ENCODE data around the gene CISH.

The CISH gene

GRCh38 chr3:50615190-50615589, 3.6 kb upstream of the CISH start:
- Histone ChIP-seq H3K4me1 (ENCODE audit: insufficient read depth, insufficient read length) (peaks cover 14% of the 10 kb centered on the region), H3K27me3 (ENCODE audit: insufficient read depth, insufficient read length) (peaks cover 47% of the 10 kb centered on the region), H3K36me3 (ENCODE audit: insufficient read depth, insufficient read length, low read length) (peaks cover 13% of the 10 kb centered on the region), H3K9me3 (ENCODE audit: insufficient read depth, low read length) (no peaks in the 10 kb centered on the region), H3K4me3 (ENCODE audit: insufficient read length, low read depth) (no peak overlapping the region), H3K9ac (ENCODE audit: insufficient read length, low read depth) (no peak overlapping the region)
- no peak for DNase-seq (ENCODE audit: low read depth, low spot score)
- no peak for TF ChIP-seq YY1 (IDR thresholded peaks at IDR 0.05; ENCODE audit: insufficient read depth, insufficient read length)
- no peak for TF ChIP-seq ZNF274 (IDR thresholded peaks at IDR 0.05; ENCODE audit: low read depth, low read length)

- Histone ChIP-seq H3K36me3 (ENCODE audit: insufficient read depth, insufficient read length, low read length) (peaks cover 6% of the 10 kb centered on the region), H3K4me1 (ENCODE audit: insufficient read depth, insufficient read length) (peaks cover 14% of the 10 kb centered on the region), H3K9me3 (ENCODE audit: insufficient read depth, low read length) (no peaks in the 10 kb centered on the region), H3K27me3 (ENCODE audit: insufficient read depth, insufficient read length) (peaks cover 53% of the 10 kb centered on the region), H3K4me3 (ENCODE audit: insufficient read length, low read depth) (no peak overlapping the region), H3K9ac (ENCODE audit: insufficient read length, low read depth) (peak overlapping the region; percentile 12)
- DNase-seq (ENCODE audit: low read depth, low spot score): no peak
- TF ChIP-seq YY1 (IDR thresholded peaks at IDR 0.05; ENCODE audit: insufficient read depth, insufficient read length) (no peak), SUZ12 (IDR thresholded peaks at IDR 0.05; ENCODE audit: extremely low read depth, insufficient read depth, insufficient read length) (no peak), ZNF274 (IDR thresholded peaks at IDR 0.05; ENCODE audit: low read depth, low read length) (no peak)
Measured at GRCh38 chr3:50612970-50613846, 1.6 kb upstream of the CISH start.

GRCh38 chr3:50612234-50612882, 784 bp upstream of the CISH start:
- peaks cover 53% of the 10 kb centered on the region for H3K27me3 ChIP-seq (ENCODE audit: insufficient read depth, insufficient read length)

GRCh38 chr3:50610992-50611463, 546 bp downstream of the CISH start:
- no peak for DNase-seq (ENCODE audit: low read depth, low spot score)
- peaks cover 22% of the 10 kb centered on the region for H3K36me3 ChIP-seq (ENCODE audit: insufficient read depth, insufficient read length, low read length)
- peaks cover 14% of the 10 kb centered on the region for H3K4me1 ChIP-seq (ENCODE audit: insufficient read depth, insufficient read length)
- H3K9ac ChIP-seq (ENCODE audit: insufficient read length, low read depth): peak overlapping the region; percentile 72
- peaks cover 49% of the 10 kb centered on the region for H3K27me3 ChIP-seq (ENCODE audit: insufficient read depth, insufficient read length)
- peak overlapping the region; percentile 56 for H3K4me3 ChIP-seq (ENCODE audit: insufficient read length, low read depth)
- no peaks in the 10 kb centered on the region for H3K9me3 ChIP-seq (ENCODE audit: insufficient read depth, low read length)
- no peak for TF ChIP-seq YY1 (IDR thresholded peaks at IDR 0.05; ENCODE audit: insufficient read depth, insufficient read length)
- TF ChIP-seq ZNF274 (IDR thresholded peaks at IDR 0.05; ENCODE audit: low read depth, low read length): no peak
- TF ChIP-seq SUZ12 (IDR thresholded peaks at IDR 0.05; ENCODE audit: extremely low read depth, insufficient read depth, insufficient read length): no peak

More at GRCh38 chr3:50612234-50612882, 784 bp upstream of the CISH start:
- no peak for DNase-seq (ENCODE audit: low read depth, low spot score)
- Histone ChIP-seq H3K9ac (ENCODE audit: insufficient read length, low read depth) (peak overlapping the region; percentile 74), H3K4me1 (ENCODE audit: insufficient read depth, insufficient read length) (peaks cover 10% of the 10 kb centered on the region), H3K9me3 (ENCODE audit: insufficient read depth, low read length) (no peaks in the 10 kb centered on the region), H3K4me3 (ENCODE audit: insufficient read length, low read depth) (peak overlapping the region; percentile 45), H3K36me3 (ENCODE audit: insufficient read depth, insufficient read length, low read length) (peaks cover 14% of the 10 kb centered on the region)
- TF ChIP-seq YY1 (IDR thresholded peaks at IDR 0.05; ENCODE audit: insufficient read depth, insufficient read length) (no peak), SUZ12 (IDR thresholded peaks at IDR 0.05; ENCODE audit: extremely low read depth, insufficient read depth, insufficient read length) (no peak), ZNF274 (IDR thresholded peaks at IDR 0.05; ENCODE audit: low read depth, low read length) (no peak)

GRCh38 chr3:50610181-50610971, 1.2 kb downstream of the CISH start:
- Histone ChIP-seq H3K27me3 (ENCODE audit: insufficient read depth, insufficient read length) (peaks cover 46% of the 10 kb centered on the region), H3K9me3 (ENCODE audit: insufficient read depth, low read length) (no peaks in the 10 kb centered on the region), H3K4me3 (ENCODE audit: insufficient read length, low read depth) (peak overlapping the region; percentile 56), H3K4me1 (ENCODE audit: insufficient read depth, insufficient read length) (peaks cover 12% of the 10 kb centered on the region), H3K9ac (ENCODE audit: insufficient read length, low read depth) (no peak overlapping the region), H3K36me3 (ENCODE audit: insufficient read depth, insufficient read length, low read length) (peaks cover 22% of the 10 kb centered on the region)
- no peak for DNase-seq (ENCODE audit: low read depth, low spot score)
- TF ChIP-seq ZNF274 (IDR thresholded peaks at IDR 0.05; ENCODE audit: low read depth, low read length) (no peak), SUZ12 (IDR thresholded peaks at IDR 0.05; ENCODE audit: extremely low read depth, insufficient read depth, insufficient read length) (no peak), YY1 (IDR thresholded peaks at IDR 0.05; ENCODE audit: insufficient read depth, insufficient read length) (no peak)

- H3K27me3 ChIP-seq (ENCODE audit: insufficient read depth, insufficient read length): peaks cover 41% of the 10 kb centered on the region
- H3K9ac ChIP-seq (ENCODE audit: insufficient read length, low read depth): no peak overlapping the region
- no peak overlapping the region for H3K4me3 ChIP-seq (ENCODE audit: insufficient read length, low read depth)
- peaks cover 22% of the 10 kb centered on the region for H3K36me3 ChIP-seq (ENCODE audit: insufficient read depth, insufficient read length, low read length)
- H3K9me3 ChIP-seq (ENCODE audit: insufficient read depth, low read length): no peaks in the 10 kb centered on the region
- no peak for DNase-seq (ENCODE audit: low read depth, low spot score)
- H3K4me1 ChIP-seq (ENCODE audit: insufficient read depth, insufficient read length): peaks cover 12% of the 10 kb centered on the region
- TF ChIP-seq ZNF274 (IDR thresholded peaks at IDR 0.05; ENCODE audit: low read depth, low read length): no peak
- TF ChIP-seq YY1 (IDR thresholded peaks at IDR 0.05; ENCODE audit: insufficient read depth, insufficient read length): no peak
- TF ChIP-seq SUZ12 (IDR thresholded peaks at IDR 0.05; ENCODE audit: extremely low read depth, insufficient read depth, insufficient read length): no peak
Measured at GRCh38 chr3:50609763-50610085, 1.9 kb downstream of the CISH start.
